SK-N-SH treated with all-trans-retinoic acid at 6 μM for 48 hours (cell line): Measurements from ENCODE around the gene MED29.

Experiments
- ATAC-seq: fragments of 200-7000 bp; cut with Tn5 transposase; 3 replicates; pipeline ENCODE4 v1.9.1; 2020; ENCODE audit warnings: mild to moderate bottlenecking, moderate library complexity
- ARNTL ChIP-seq: fragments of 450-650 bp; formaldehyde crosslinking; IDR thresholded peaks from 2 replicates; pipeline ENCODE4 v1.5.0; 2020; ENCODE audit warnings: low read depth, mild to moderate bottlenecking, moderate library complexity, borderline replicate concordance
- BACH2 ChIP-seq: fragments of 250-450 bp; sonication (Bioruptor Pico); IDR thresholded peaks from 2 replicates; pipeline ENCODE4 v1.9.0; 2021; ENCODE audit warnings: mild to moderate bottlenecking, borderline replicate concordance
- CREB5 ChIP-seq: fragments of 250-450 bp; sonication (Bioruptor Pico); IDR thresholded peaks from 2 replicates; pipeline ENCODE4 v1.5.1; 2020; ENCODE audit warnings: low read depth, mild to moderate bottlenecking, moderate library complexity
- CSDC2 ChIP-seq: fragments of 250-450 bp; sonication (Bioruptor Pico); IDR thresholded peaks from 2 replicates; pipeline ENCODE4 v1.5.0; 2020; ENCODE audit warnings: mild to moderate bottlenecking, moderate library complexity
- CSRNP3 ChIP-seq: fragments of 250-450 bp; sonication (Bioruptor Pico); IDR thresholded peaks from 2 replicates; pipeline ENCODE4 v1.5.1; 2021; ENCODE audit warnings: mild to moderate bottlenecking, moderate library complexity
- GLIS3 ChIP-seq: fragments of 250-450 bp; sonication (Bioruptor Pico); IDR thresholded peaks from 2 replicates; pipeline ENCODE4 v1.5.0; 2020; ENCODE audit warnings: mild to moderate bottlenecking, moderate library complexity
- OSR1 ChIP-seq: fragments of 250-450 bp; sonication (Bioruptor Pico); IDR thresholded peaks from 2 replicates; pipeline ENCODE4 v1.8.0; 2022; ENCODE audit warnings: moderate library complexity, mild to moderate bottlenecking, inconsistent platforms
- PATZ1 ChIP-seq: fragments of 250-450 bp; sonication (Bioruptor Pico); IDR thresholded peaks from 2 replicates; pipeline ENCODE4 v1.8.0; 2020; ENCODE audit warnings: mild to moderate bottlenecking, moderate library complexity, borderline replicate concordance
- POU6F1 ChIP-seq: fragments of 250-450 bp; sonication (Bioruptor Pico); IDR thresholded peaks from 2 replicates; pipeline ENCODE4 v1.8.0; 2021; ENCODE audit warnings: low read depth, mild to moderate bottlenecking, moderate library complexity, borderline replicate concordance
- PPARA ChIP-seq: fragments of 250-450 bp; sonication (Bioruptor Pico); IDR thresholded peaks from 2 replicates; pipeline ENCODE4 v1.5.0; 2020; ENCODE audit warnings: mild to moderate bottlenecking, borderline replicate concordance
- RARB ChIP-seq: fragments of 250-450 bp; sonication (Bioruptor Pico); IDR thresholded peaks from 2 replicates; pipeline ENCODE4 v1.8.0; 2021; ENCODE audit warnings: mild to moderate bottlenecking, moderate library complexity
- SNAI2 ChIP-seq: fragments of 250-450 bp; sonication (Bioruptor Pico); IDR thresholded peaks from 2 replicates; pipeline ENCODE4 v1.5.0; 2020; ENCODE audit warnings: mild to moderate bottlenecking, moderate library complexity
- TCF4 ChIP-seq: fragments of 250-450 bp; sonication (Bioruptor Pico); IDR thresholded peaks from 2 replicates; pipeline ENCODE4 v1.8.0; 2021; ENCODE audit warnings: mild to moderate bottlenecking, moderate library complexity, borderline replicate concordance
- TOX ChIP-seq: fragments of 250-450 bp; sonication (Bioruptor Pico); IDR thresholded peaks from 2 replicates; pipeline ENCODE4 v1.8.0; 2021; ENCODE audit warnings: mild to moderate bottlenecking, moderate library complexity, borderline replicate concordance
- TSHZ2 ChIP-seq: fragments of 250-450 bp; sonication (Bioruptor Pico); IDR thresholded peaks from 2 replicates; pipeline ENCODE4 v1.5.0; 2020; ENCODE audit warnings: mild to moderate bottlenecking, moderate library complexity
- ZC3H10 ChIP-seq: fragments of 250-450 bp; sonication (Bioruptor Pico); IDR thresholded peaks from 2 replicates; pipeline ENCODE4 v1.5.1; 2021; ENCODE audit warnings: mild to moderate bottlenecking, moderate library complexity
- ZFP3 ChIP-seq: fragments of 250-450 bp; sonication (Bioruptor Pico); IDR thresholded peaks from 2 replicates; pipeline ENCODE4 v1.5.0; 2020; ENCODE audit warnings: mild to moderate bottlenecking, moderate library complexity
- ZFP30 ChIP-seq: fragments of 450-650 bp; formaldehyde crosslinking; IDR thresholded peaks from 2 replicates; pipeline ENCODE4 v1.5.0; 2022; ENCODE audit warnings: mild to moderate bottlenecking, moderate library complexity
- ZNF565 ChIP-seq: fragments of 450-650 bp; formaldehyde crosslinking; conservative IDR thresholded peaks from 2 replicates; pipeline ENCODE4 v1.5.0; 2020; ENCODE audit warnings: low read depth, mild to moderate bottlenecking, moderate library complexity
- ZNF70 ChIP-seq: fragments of 450-650 bp; formaldehyde crosslinking; IDR thresholded peaks from 2 replicates; pipeline ENCODE4 v1.5.0; 2020; ENCODE audit warnings: mild to moderate bottlenecking, moderate library complexity
- ZNF8 ChIP-seq: fragments of 450-650 bp; formaldehyde crosslinking; IDR thresholded peaks from 2 replicates; pipeline ENCODE4 v1.5.0; 2020; ENCODE audit warnings: mild to moderate bottlenecking, moderate library complexity

MED29 gene

GRCh38 chr19:39417463-39418181 lies 26.4 kb downstream of the MED29 start:
- TF ChIP-seq TOX (CRISPR knock-in tag) = no peak
- no peak for TF ChIP-seq POU6F1
- no peak for TF ChIP-seq ZNF8
- TF ChIP-seq OSR1 (CRISPR knock-in tag) = no peak
- TF ChIP-seq PPARA (CRISPR knock-in tag) = no peak
- no peak for TF ChIP-seq CSRNP3 (CRISPR knock-in tag)
- no peak for TF ChIP-seq ZC3H10 (CRISPR knock-in tag)
- no peak for TF ChIP-seq ZNF70
- TF ChIP-seq GLIS3 (CRISPR knock-in tag) = no peak
- no peak for TF ChIP-seq ZFP30
- TF ChIP-seq BACH2 (CRISPR knock-in tag) = no peak
- no peak for TF ChIP-seq ZNF565
- ATAC-seq = no peak

GRCh38 chr19:39419003-39419402 lies 27.8 kb downstream of the MED29 start:
- ATAC-seq = no peak
- TF ChIP-seq POU6F1 = no peak
- TF ChIP-seq CREB5 = no peak
- no peak for TF ChIP-seq RARB
- no peak for TF ChIP-seq ZNF70
- TF ChIP-seq TSHZ2 (CRISPR knock-in tag) = no peak
- no peak for TF ChIP-seq CSRNP3 (CRISPR knock-in tag)
- no peak for TF ChIP-seq ARNTL (CRISPR knock-in tag)
- TF ChIP-seq ZNF565 = no peak
- TF ChIP-seq GLIS3 (CRISPR knock-in tag) = no peak
- no peak for TF ChIP-seq SNAI2 (CRISPR knock-in tag)
- no peak for TF ChIP-seq ZFP3 (CRISPR knock-in tag)
- no peak for TF ChIP-seq TOX (CRISPR knock-in tag)
- no peak for TF ChIP-seq ZC3H10 (CRISPR knock-in tag)
- no peak for TF ChIP-seq PPARA (CRISPR knock-in tag)
- TF ChIP-seq PATZ1 (CRISPR knock-in tag) = no peak
- no peak for TF ChIP-seq CSDC2 (CRISPR knock-in tag)
- no peak for TF ChIP-seq OSR1 (CRISPR knock-in tag)
- no peak for TF ChIP-seq ZNF8
- no peak for TF ChIP-seq TCF4
- TF ChIP-seq, all 23 proteins: peak for 0
